AG09309 (cell line): ENCODE results near the gene ADM.

Source experiments
- DNase-seq: peaks from one replicate; pipeline ENCODE4 v3.0.0-alpha.2; 2010; ENCODE audit warnings: low read depth
- H3K4me3 ChIP-seq: 2 replicates; pipeline ENCODE4 v1.5.1; 2011; ENCODE audit warnings: mild to moderate bottlenecking, low read depth, low read length, moderate library complexity; ENCODE audit not compliant: control insufficient read depth
- CTCF ChIP-seq: IDR thresholded peaks from 2 replicates; pipeline ENCODE4 v1.5.1; 2011; ENCODE audit warnings: mild to moderate bottlenecking, low read depth, low read length, inconsistent platforms; ENCODE audit not compliant: insufficient read depth, control insufficient read depth; ENCODE audit errors: missing control alignments

The ADM gene

DNA sequence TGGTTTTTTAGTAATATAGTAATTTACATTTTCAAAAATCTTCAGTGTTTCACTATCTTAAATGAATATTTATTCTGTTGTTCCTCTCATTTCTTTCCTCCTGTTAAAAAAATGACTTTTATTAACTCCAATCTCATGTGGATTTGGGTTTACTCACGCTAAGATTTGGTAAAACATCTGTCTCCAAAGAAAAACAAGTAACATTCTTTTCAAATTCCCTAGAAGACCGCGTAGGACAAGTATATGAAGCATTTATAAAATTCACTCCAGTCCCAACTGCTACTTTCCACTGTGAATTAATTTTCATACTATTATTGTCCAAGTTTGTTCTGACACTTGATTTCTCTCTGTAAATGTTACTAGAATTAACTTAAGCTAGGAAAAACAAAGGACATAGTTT lies 37.1 kb upstream of the ADM start:
- no peak for TF ChIP-seq CTCF
- H3K4me3 ChIP-seq, result no peak overlapping the region
- peak; percentile 10 for DNase-seq

- DNase-seq, result no peak
- TF ChIP-seq CTCF, result no peak
- no peak overlapping the region for H3K4me3 ChIP-seq
These were observed 36.0 kb upstream of the ADM start for GRCh38 chr11:10268746-10269488.

- H3K4me3 ChIP-seq, result no peak overlapping the region
- no peak for TF ChIP-seq CTCF
- peak; percentile 62 for DNase-seq
These were observed 32.7 kb upstream of the ADM start for GRCh38 chr11:10272132-10272531.

GRCh38 chr11:10273738-10274137 lies 31.1 kb upstream of the ADM start:
- no peak overlapping the region for H3K4me3 ChIP-seq
- TF ChIP-seq CTCF, result no peak
- no peak for DNase-seq

- TF ChIP-seq CTCF, result no peak
- no peak for DNase-seq
- H3K4me3 ChIP-seq, result no peak overlapping the region
These were observed 30.1 kb upstream of the ADM start for GRCh38 chr11:10274726-10275125.

- DNase-seq, result no peak
- no peak for TF ChIP-seq CTCF
- H3K4me3 ChIP-seq, result no peak overlapping the region
These were observed 29.2 kb upstream of the ADM start for GRCh38 chr11:10275714-10276113.
